ENCODE data around the gene GABRR1.
"Not testable (repeated sequence)": the region's sequence is repeated elsewhere in the genome, so short reads cannot be mapped to it uniquely, and the experiment has no call there.

The GABRR1 gene

DNA sequence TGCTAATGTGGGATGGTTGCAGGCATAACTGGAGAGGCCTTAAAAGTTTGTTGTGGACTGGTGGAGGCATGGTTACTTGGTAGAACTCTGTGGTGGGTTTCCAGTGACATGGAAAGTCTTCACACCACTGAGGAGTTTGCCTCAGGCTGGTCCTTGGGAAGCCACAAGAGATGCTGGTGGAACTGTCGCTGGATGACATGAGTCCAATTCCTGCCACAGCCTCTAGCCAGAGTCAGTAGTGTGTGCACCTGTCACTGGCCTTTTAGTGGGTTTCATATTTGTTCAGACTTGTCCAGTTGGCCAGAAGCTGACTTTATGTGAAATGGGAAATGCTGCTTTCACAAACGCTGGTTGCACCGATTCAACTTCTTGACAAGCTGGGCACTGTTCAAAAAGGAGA is 85.6 kb downstream of the GABRR1 start:
- TF ChIP-seq, protein P1, sequence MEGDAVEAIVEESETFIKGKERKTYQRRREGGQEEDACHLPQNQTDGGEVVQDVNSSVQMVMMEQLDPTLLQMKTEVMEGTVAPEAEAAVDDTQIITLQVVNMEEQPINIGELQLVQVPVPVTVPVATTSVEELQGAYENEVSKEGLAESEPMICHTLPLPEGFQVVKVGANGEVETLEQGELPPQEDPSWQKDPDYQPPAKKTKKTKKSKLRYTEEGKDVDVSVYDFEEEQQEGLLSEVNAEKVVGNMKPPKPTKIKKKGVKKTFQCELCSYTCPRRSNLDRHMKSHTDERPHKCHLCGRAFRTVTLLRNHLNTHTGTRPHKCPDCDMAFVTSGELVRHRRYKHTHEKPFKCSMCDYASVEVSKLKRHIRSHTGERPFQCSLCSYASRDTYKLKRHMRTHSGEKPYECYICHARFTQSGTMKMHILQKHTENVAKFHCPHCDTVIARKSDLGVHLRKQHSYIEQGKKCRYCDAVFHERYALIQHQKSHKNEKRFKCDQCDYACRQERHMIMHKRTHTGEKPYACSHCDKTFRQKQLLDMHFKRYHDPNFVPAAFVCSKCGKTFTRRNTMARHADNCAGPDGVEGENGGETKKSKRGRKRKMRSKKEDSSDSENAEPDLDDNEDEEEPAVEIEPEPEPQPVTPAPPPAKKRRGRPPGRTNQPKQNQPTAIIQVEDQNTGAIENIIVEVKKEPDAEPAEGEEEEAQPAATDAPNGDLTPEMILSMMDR (conservative IDR thresholded peaks at IDR 0.05; ENCODE audit: low read length) = no peak
- DNase-seq (ENCODE audit: low read depth) = no peak
- H3K4me3 ChIP-seq (ENCODE audit: low read length) = no peak overlapping the region

- not testable (repeated sequence) for DNase-seq (ENCODE audit: low read depth); H3K4me3 ChIP-seq (ENCODE audit: low read length)
These were observed 88.9 kb downstream of the GABRR1 start for GRCh38 chr6:89128256-89128671.
